SU-DHL-6 (cell line): Measurements from ENCODE around the gene IFT43.

ENCODE experiments used
- H2AFZ ChIP-seq: fragments of 200-600 bp; sonication (generic); 2 replicates; pipeline ENCODE4 v1.6.1; 2014; ENCODE audit warnings: low read depth, mild to moderate bottlenecking, moderate library complexity, mixed read lengths, antibody characterized with exemption, low read length; ENCODE audit not compliant: severe bottlenecking
- H3F3A ChIP-seq: fragments of 200-600 bp; shearing (Covaris generic); 2 replicates; pipeline ENCODE4 v1.6.0; 2016; ENCODE audit warnings: antibody characterized with exemption, mild to moderate bottlenecking; ENCODE audit not compliant: insufficient read depth
- H3K27ac ChIP-seq: fragments of 200-600 bp; sonication (generic); 2 replicates; pipeline ENCODE4 v1.5.1; 2016; ENCODE audit warnings: low read depth, mild to moderate bottlenecking, low read length, moderate library complexity, mixed read lengths
- H3K27me3 ChIP-seq: fragments of 200-600 bp; sonication (generic), shearing (Covaris generic); 2 replicates; pipeline ENCODE4 v1.6.0; 2014; ENCODE audit warnings: mild to moderate bottlenecking, low read length
- H3K36me3 ChIP-seq: fragments of 200-600 bp; sonication (generic); 2 replicates; pipeline ENCODE4 v1.6.1; 2014; ENCODE audit warnings: mild to moderate bottlenecking, low read length, mixed read lengths
- H3K4me2 ChIP-seq: fragments of 300-600, 200-600 bp; shearing (Covaris generic), sonication (generic); 2 replicates; pipeline ENCODE4 v1.6.0; 2014; ENCODE audit warnings: low read length, low read depth, mild to moderate bottlenecking; ENCODE audit not compliant: poor library complexity, severe bottlenecking
- H3K4me3 ChIP-seq: fragments of 200-600 bp; sonication (generic); 2 replicates; pipeline ENCODE4 v1.5.1; 2014; ENCODE audit warnings: antibody characterized with exemption, low read length, mild to moderate bottlenecking, mixed read lengths; ENCODE audit not compliant: insufficient read depth, poor library complexity, severe bottlenecking
- H3K79me2 ChIP-seq: fragments of 200-600 bp; sonication (generic); 2 replicates; pipeline ENCODE4 v1.6.1; 2014; ENCODE audit warnings: mild to moderate bottlenecking, low read length, moderate library complexity; ENCODE audit not compliant: insufficient read depth
- H3K9ac ChIP-seq: fragments of 200-600 bp; sonication (generic); 2 replicates; pipeline ENCODE4 v1.7.0; 2014; ENCODE audit warnings: mild to moderate bottlenecking, low read length
- H3K9me2 ChIP-seq: fragments of 200-600 bp; sonication (generic); replicated peaks from 2 replicates; pipeline ENCODE4 v1.6.1; 2014; ENCODE audit warnings: low read length; ENCODE audit not compliant: insufficient read depth
- H3K9me3 ChIP-seq: fragments of 200-600 bp; sonication (generic); 2 replicates; pipeline ENCODE4 v1.6.1; 2014; ENCODE audit warnings: low read length, mixed read lengths; ENCODE audit not compliant: insufficient read depth
- H4K20me1 ChIP-seq: fragments of 200-600 bp; sonication (generic); 2 replicates; pipeline ENCODE4 v1.6.1; 2014; ENCODE audit warnings: low read depth, mild to moderate bottlenecking, antibody characterized with exemption, low read length, moderate library complexity, mixed read lengths
- CTCF ChIP-seq: fragments of 200-600 bp; sonication (generic); IDR thresholded peaks from one replicate; pipeline ENCODE4 v1.5.1; 2017; ENCODE audit warnings: antibody characterized with exemption, mild to moderate bottlenecking, low read length, moderate library complexity; ENCODE audit not compliant: insufficient read depth, poor library complexity, severe bottlenecking
- EZH2phosphoT487 ChIP-seq: fragments of 200-600 bp; sonication (generic), shearing (Covaris generic); conservative IDR thresholded peaks from 2 replicates; pipeline ENCODE4 v1.6.1; 2018; ENCODE audit warnings: mild to moderate bottlenecking, antibody characterized with exemption, low read length, moderate library complexity, mixed read lengths

IFT43 gene

GRCh38 chr14:75944607-75945241, 40.8 kb upstream of the IFT43 start:
- Histone ChIP-seq H3K27me3 (no peaks in the 10 kb centered on the region), H3K9ac (no peak overlapping the region), H2AFZ (no peak overlapping the region), H3K36me3 (no peaks in the 10 kb centered on the region), H3K9me2 (no peaks in the 10 kb centered on the region), H3K27ac (no peak overlapping the region), H3K9me3 (no peaks in the 10 kb centered on the region), H3K4me2 (no peak overlapping the region), H3K4me3 (no peak overlapping the region), H3K79me2 (no peaks in the 10 kb centered on the region), H3F3A (no peaks in the 10 kb centered on the region), H4K20me1 (no peaks in the 10 kb centered on the region)
- TF ChIP-seq EZH2phosphoT487: no peak
- no peak for TF ChIP-seq CTCF

- Histone ChIP-seq H3F3A (no peaks in the 10 kb centered on the region), H3K9me2 (no peaks in the 10 kb centered on the region), H3K4me3 (no peak overlapping the region), H4K20me1 (no peaks in the 10 kb centered on the region), H3K79me2 (no peaks in the 10 kb centered on the region), H3K27ac (no peak overlapping the region), H3K27me3 (no peaks in the 10 kb centered on the region), H3K9ac (no peak overlapping the region), H3K4me2 (no peak overlapping the region), H3K36me3 (no peaks in the 10 kb centered on the region), H3K9me3 (no peaks in the 10 kb centered on the region), H2AFZ (no peak overlapping the region)
- no peak for TF ChIP-seq EZH2phosphoT487
- no peak for TF ChIP-seq CTCF
Observed at GRCh38 chr14:75946785-75947184, 38.8 kb upstream of the IFT43 start.

GRCh38 chr14:75952489-75952888, 33.1 kb upstream of the IFT43 start:
- Histone ChIP-seq H2AFZ (no peak overlapping the region), H3K9me2 (no peaks in the 10 kb centered on the region), H3K36me3 (no peaks in the 10 kb centered on the region), H3K27me3 (no peaks in the 10 kb centered on the region), H4K20me1 (no peaks in the 10 kb centered on the region), H3K9ac (no peak overlapping the region), H3K79me2 (no peaks in the 10 kb centered on the region), H3F3A (no peaks in the 10 kb centered on the region), H3K27ac (no peak overlapping the region), H3K4me3 (no peak overlapping the region), H3K4me2 (no peak overlapping the region), H3K9me3 (no peaks in the 10 kb centered on the region)
- no peak for TF ChIP-seq EZH2phosphoT487

- Histone ChIP-seq H3K27ac (no peak overlapping the region), H3K9me2 (no peaks in the 10 kb centered on the region), H2AFZ (no peak overlapping the region), H3K36me3 (no peaks in the 10 kb centered on the region), H3K79me2 (no peaks in the 10 kb centered on the region), H3F3A (no peaks in the 10 kb centered on the region), H3K4me3 (no peak overlapping the region), H3K27me3 (no peaks in the 10 kb centered on the region), H3K4me2 (no peak overlapping the region), H3K9me3 (no peaks in the 10 kb centered on the region), H3K9ac (no peak overlapping the region), H4K20me1 (no peaks in the 10 kb centered on the region)
- no peak for TF ChIP-seq EZH2phosphoT487
- no peak for TF ChIP-seq CTCF
Observed at GRCh38 chr14:75959031-75959430, 26.5 kb upstream of the IFT43 start.
